ENCODE data around the gene PHTF2.

PHTF2 gene

GRCh38 chr7:77794000-77794399, 4.6 kb upstream of the PHTF2 start:
- no peak for DNase-seq (ENCODE audit: low spot score)

DNA sequence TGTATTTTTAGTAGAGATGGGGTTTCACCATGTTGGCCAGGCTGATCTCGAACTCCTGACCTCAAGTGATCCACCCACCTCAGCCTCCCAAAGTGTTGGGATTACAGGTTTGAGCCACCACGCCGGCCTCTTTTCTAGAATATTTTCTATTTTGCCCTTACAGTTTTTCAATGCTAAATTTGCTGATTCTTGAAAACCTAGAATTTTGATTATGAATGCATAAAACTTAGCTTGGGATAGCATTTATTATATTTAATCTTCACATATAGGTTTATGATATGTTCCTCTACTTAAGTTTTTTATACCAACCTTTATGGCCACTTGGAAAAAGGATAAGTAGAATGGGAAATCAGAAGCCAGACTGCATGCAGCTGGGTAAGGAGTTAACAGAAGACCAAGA, 2.5 kb upstream of the PHTF2 start:
- no peak for DNase-seq (ENCODE audit: low spot score)

- no peak for DNase-seq (ENCODE audit: low spot score)
These were observed 1.6 kb upstream of the PHTF2 start for GRCh38 chr7:77796960-77797359.

GRCh38 chr7:77797734-77798393, 709 bp upstream of the PHTF2 start:
- DNase-seq (ENCODE audit: low spot score), result no peak

- DNase-seq (ENCODE audit: low spot score), result no peak
These were observed 748 bp downstream of the PHTF2 start for GRCh38 chr7:77799078-77799964.

DNA sequence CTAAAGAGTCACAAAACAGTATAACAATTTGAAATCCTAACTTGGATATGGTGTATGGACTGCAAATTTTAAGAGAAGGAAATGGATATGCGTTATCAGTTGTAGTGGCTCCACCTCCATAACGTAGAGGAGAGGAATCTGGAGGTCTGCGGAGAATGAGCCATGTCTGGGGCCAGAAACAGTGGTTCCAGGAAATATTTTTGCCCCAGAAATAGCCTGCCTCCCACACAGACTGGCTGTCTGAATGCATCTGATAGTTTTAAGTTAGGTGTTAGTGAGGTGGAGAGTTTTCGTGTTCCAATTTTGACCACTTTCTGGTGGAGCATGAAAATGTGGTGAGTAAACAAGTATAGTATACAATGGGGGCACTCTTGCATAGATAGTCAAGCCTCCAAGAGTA, 1.6 kb downstream of the PHTF2 start:
- DNase-seq (ENCODE audit: low spot score), result no peak

GRCh38 chr7:77800730-77801129, 2.2 kb downstream of the PHTF2 start:
- DNase-seq (ENCODE audit: low spot score), result no peak

DNA sequence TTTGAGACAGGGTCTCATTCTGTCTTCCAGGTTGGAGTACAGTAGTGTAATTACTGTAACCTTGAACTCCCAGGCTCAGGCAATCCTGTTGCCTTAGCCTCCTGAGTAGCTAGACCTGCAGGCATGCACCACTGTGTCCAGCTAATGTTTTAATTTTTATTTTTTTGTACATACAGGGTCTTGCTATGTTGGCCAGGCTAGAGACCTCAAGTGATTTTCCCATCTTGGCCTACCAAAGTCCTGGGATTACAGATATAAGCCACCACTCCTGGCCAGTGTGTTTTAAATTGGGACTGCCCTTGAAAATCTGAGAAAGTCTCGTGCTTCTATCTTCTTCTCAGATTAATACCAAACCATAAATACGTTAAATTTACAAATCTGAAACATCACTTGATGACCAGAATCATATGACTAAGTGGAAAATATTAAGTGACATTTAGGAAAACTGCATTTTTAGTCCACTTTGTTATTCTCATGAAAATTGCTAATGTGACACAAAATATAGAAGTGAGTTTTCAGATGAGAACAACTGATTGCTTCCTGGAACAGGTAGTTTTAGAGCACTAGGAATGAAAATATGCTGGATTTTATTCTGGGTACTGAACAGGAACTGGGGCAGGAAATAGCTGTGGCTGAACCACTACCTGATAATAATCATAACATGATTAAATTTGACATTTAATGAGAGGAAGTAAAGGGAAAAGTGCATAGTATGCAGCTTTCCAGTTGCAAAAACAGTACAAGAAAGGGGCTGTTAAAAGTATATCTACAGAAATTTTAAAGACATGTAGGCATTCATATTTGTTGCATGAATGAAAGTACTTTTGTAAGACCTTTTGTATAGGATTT, 4.2 kb downstream of the PHTF2 start:
- DNase-seq (ENCODE audit: low spot score), result no peak

DNA sequence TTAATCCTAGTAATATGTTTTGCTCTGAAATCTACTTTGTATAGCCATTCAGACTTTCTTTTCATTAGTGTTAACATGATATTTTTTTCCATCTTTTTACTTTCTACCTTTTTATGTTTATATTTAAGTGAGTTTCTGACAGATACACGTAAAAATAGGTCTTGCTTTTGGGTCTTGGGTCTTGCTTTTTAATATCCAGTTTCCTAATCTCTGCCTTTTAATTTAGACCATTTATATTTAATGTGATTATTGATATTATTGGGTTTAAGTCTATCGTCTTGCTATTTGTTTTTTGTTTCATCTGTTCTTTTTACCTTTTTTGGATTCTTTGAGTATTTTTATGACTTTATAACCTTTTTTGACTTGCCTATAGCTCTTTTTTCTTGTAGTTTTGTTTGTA, 7.9 kb downstream of the PHTF2 start:
- no peak for DNase-seq (ENCODE audit: low spot score)

DNA sequence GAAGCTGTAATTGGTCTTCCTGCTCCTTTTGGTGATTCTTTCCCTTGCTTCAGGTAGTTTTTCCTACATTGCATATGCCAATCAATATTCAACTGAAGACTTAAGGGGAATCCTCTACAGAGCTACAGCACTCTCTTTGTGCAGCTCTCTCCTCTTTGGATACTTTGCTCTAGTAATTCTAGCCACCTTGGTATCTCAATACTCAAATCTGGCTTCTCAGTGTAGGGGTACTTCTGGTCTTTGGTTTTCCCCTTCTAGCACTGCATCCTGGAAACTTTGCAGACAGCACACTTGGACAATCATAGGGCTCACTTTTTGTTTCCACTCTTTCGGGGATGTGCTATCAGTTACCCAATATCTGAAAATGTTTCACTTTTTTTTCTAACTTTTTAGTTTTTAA, 9.9 kb downstream of the PHTF2 start:
- no peak for DNase-seq (ENCODE audit: low spot score)

DNA sequence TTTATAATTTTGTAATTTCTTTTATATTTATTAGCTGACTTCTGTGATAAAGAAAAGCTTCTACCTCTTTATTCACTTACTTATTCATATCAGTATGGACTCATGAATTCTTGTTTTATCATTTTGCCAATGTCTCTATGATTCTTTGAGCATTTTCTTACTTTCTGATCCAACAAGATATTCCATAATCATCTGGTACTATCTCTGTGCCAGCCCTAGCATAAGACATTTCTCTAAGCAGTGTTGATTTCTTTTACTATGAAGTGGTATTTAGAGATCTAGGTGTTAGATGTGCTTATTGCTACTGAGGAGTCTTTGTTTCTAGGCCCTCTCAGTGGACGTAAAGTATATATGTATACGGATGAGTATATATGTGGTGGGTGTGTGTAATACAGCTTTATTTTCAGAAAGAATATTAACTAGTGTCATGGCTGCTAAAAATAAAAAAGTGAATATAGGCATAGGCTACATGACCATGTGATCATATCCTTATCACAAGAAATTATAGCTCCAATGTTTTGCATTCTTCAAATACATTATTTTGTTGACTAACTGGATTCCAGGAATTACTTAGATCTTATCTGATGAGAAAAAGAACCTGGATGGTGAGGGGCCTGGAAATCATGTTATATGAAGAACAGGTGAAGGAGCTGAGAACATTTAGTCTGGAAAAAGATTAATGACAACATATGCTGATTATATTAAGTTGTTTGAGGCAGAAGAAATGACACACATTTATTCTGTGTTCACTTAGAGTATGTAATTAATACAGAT, 13.1 kb downstream of the PHTF2 start:
- no peak for DNase-seq (ENCODE audit: low spot score)

GRCh38 chr7:77812290-77812685, 13.7 kb downstream of the PHTF2 start:
- no peak for DNase-seq (ENCODE audit: low spot score)

DNA sequence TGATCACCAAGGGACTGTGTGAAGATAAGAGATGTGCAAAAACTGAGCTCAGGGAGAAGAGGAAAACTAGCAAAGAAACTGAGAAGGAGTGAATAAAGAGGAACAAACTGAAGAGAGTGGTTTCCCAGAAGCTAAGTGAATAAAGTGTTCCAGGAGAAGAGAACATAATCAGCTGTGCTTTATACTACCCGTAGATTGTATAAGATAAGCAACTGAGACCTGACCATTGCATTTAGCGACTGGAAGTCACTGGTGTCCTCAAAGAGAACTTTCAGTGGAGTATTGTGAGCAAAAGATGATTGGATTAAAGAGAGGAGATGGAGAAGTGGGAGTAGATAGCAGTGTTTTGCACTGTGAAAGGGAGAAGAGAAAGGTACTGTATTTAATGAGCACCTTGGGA, 14.6 kb downstream of the PHTF2 start:
- no peak for DNase-seq (ENCODE audit: low spot score)

GRCh38 chr7:77819021-77819420, 20.4 kb downstream of the PHTF2 start:
- DNase-seq (ENCODE audit: low spot score), result no peak

GRCh38 chr7:77820967-77821366, 22.4 kb downstream of the PHTF2 start:
- no peak for DNase-seq (ENCODE audit: low spot score)

DNA sequence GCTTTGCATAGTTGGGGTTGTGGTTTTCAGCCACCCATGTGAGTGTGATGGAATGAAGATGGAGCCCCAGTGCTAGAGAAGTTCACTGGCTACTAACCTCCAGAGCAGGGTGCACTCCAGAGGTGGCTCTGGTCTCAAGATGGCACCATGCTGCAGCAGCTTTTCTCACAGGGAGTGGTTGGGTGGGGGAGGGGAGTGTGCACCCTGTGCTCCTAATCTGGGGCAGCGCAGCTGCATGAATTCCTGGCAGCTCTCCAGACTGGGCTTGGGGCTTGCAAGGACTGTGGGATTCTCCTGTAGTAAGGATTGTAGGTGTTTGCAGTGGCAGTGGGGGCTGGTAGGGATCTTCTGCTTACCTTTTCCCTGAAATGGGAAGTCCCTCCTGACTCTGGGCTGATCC, 23.7 kb downstream of the PHTF2 start:
- DNase-seq (ENCODE audit: low spot score), result no peak

- DNase-seq (ENCODE audit: low spot score), result no peak
These were observed 25.2 kb downstream of the PHTF2 start for GRCh38 chr7:77823787-77824186.

DNA sequence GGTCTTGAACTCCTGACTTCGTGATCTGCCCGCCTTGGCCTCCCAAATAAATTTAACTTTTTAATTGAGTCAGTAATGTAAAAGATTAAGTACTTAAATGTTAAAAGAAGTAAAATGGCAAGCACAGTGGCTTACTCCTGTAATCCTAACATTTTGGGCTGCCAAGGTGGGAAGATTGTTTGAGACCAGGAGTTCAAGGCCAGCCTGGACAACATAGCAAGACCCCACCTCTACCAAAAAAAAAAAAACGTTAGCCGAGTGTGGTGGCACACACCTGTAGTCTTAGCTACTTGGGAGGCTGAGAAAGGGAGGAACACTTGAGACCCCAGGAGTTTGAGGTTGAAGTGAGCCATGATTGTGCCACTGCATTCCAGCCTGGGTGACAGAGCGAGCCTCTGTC, 26.1 kb downstream of the PHTF2 start:
- no peak for DNase-seq (ENCODE audit: low spot score)

GRCh38 chr7:77825131-77825530, 26.6 kb downstream of the PHTF2 start:
- no peak for DNase-seq (ENCODE audit: low spot score)

DNA sequence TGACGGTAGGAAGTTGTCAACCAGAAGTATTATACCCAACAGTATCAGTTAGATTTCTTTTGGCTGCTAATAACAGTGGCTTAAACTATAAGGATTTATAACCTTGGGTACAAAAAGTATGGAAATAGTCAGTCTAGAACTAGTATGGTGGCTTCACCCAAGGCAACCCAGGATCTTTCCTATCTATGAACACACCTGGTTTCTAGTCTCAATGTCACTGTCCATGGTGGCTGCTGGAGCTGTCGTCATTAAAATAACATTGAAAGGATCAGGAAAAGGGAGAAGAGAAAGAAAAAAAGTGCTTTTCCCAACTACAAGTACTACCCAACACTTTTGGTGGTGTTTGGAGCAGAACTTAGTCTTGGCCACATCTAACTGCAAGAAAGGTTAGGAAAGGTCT, 27.7 kb downstream of the PHTF2 start:
- DNase-seq (ENCODE audit: low spot score), result no peak

GRCh38 chr7:77827999-77828398, 29.4 kb downstream of the PHTF2 start:
- DNase-seq (ENCODE audit: low spot score), result no peak

All from HuH-7.5 (cell line).